Measurements from ENCODE around the gene SLC6A12. TPM values are rescaled to one million over a fixed set of nuclear protein-coding genes. Genes with fewer than 3 reads are reported as not detected.

Gene SLC6A12
- polyA plus RNA-seq, 1 donor (not counting 4 experiments of a cell fraction or from before 2014, with no cell fraction given): not detected

- Histone ChIP-seq H3K79me2 (ENCODE audit: control insufficient read depth, insufficient read depth, low read length) (no peaks in the 10 kb centered on the region), H3K9me3 (ENCODE audit: control insufficient read depth, low read depth, low read length) (no peaks in the 10 kb centered on the region), H3K9me1 (ENCODE audit: control insufficient read depth, extremely low read depth, insufficient read depth, low read length) (no peaks in the 10 kb centered on the region), H4K20me1 (ENCODE audit: control insufficient read depth, extremely low read depth, insufficient read depth, low read length) (no peaks in the 10 kb centered on the region), H3K36me3 (ENCODE audit: control insufficient read depth in 2 of 2, extremely low read depth in 1 of 2, insufficient read depth in 2 of 2, low read length in 2 of 2) (no peaks in the 10 kb centered on the region), H3K4me3 (ENCODE audit: control insufficient read depth in 2 of 3, extremely low read depth in 1 of 3, insufficient read depth in 2 of 3, low read depth in 1 of 3, low read length in 3 of 3) (no peak overlapping the region), H3K27me3 (ENCODE audit: control insufficient read depth, extremely low read depth, insufficient read depth, low read length) (peaks cover 4% of the 10 kb centered on the region), H3K9ac (ENCODE audit: control insufficient read depth, extremely low read depth, insufficient read depth, low read length) (no peak overlapping the region), H3K4me1 (ENCODE audit: control insufficient read depth, extremely low read depth, insufficient read depth, low read length) (no peaks in the 10 kb centered on the region), H3K4me2 (ENCODE audit: control insufficient read depth, extremely low read depth, insufficient read depth, low read depth, low read length) (no peak overlapping the region), H2AFZ (ENCODE audit: control insufficient read depth, low read length) (no peak overlapping the region), H3K27ac (ENCODE audit: control insufficient read depth, insufficient read depth, low read length) (no peak overlapping the region)
- DNase-seq (ENCODE audit: low read depth, low spot score) (no peak), FAIRE-seq (no peak)
- TF ChIP-seq EZH2 (IDR thresholded peaks at IDR 0.05; ENCODE audit: low read length): no peak
- TF ChIP-seq, protein P1, sequence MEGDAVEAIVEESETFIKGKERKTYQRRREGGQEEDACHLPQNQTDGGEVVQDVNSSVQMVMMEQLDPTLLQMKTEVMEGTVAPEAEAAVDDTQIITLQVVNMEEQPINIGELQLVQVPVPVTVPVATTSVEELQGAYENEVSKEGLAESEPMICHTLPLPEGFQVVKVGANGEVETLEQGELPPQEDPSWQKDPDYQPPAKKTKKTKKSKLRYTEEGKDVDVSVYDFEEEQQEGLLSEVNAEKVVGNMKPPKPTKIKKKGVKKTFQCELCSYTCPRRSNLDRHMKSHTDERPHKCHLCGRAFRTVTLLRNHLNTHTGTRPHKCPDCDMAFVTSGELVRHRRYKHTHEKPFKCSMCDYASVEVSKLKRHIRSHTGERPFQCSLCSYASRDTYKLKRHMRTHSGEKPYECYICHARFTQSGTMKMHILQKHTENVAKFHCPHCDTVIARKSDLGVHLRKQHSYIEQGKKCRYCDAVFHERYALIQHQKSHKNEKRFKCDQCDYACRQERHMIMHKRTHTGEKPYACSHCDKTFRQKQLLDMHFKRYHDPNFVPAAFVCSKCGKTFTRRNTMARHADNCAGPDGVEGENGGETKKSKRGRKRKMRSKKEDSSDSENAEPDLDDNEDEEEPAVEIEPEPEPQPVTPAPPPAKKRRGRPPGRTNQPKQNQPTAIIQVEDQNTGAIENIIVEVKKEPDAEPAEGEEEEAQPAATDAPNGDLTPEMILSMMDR (optimal IDR thresholded peaks at IDR 0.05 in 1 of 3, IDR thresholded peaks at IDR 0.05 in 1 of 3, conservative IDR thresholded peaks at IDR 0.05 in 1 of 3; ENCODE audit: extremely low read depth in 1 of 3, insufficient read depth in 2 of 3, low read length in 3 of 3): no peak
- dilution Hi-C loops (cut with MboI; ENCODE audit: extremely low pct_ligation_motif_present, low sequenced_read_pairs): no loop called here
These were observed 32.0 kb downstream of the SLC6A12 start for GRCh38 chr12:181921-182320.

DNA sequence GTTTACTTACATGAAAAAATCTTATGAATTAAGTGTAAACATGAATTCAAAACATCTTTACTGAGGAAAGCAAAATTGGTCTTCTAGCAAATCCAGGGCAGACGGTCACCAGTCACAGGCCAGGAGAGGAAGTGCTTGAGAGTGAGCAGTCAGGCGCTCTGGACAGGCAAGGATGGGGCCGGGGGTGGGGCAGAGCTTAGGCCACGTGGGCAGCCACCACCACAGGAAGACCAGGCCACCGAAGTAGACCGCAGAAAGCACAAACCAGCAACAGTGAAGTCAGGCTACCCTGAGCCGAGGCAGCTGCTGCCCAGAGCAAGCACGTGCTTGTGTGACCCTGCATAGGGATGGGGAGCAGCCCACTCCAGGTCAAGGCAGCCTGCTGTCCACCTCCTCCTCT lies 33.5 kb downstream of the SLC6A12 start:
- Histone ChIP-seq H3K9me1 (ENCODE audit: control insufficient read depth, extremely low read depth, insufficient read depth, low read length) (no peaks in the 10 kb centered on the region), H4K20me1 (ENCODE audit: control insufficient read depth, extremely low read depth, insufficient read depth, low read length) (no peaks in the 10 kb centered on the region), H2AFZ (ENCODE audit: control insufficient read depth, low read length) (no peak overlapping the region), H3K4me3 (ENCODE audit: control insufficient read depth in 2 of 3, extremely low read depth in 1 of 3, insufficient read depth in 2 of 3, low read depth in 1 of 3, low read length in 3 of 3) (no peak overlapping the region), H3K4me1 (ENCODE audit: control insufficient read depth, extremely low read depth, insufficient read depth, low read length) (peaks cover 6% of the 10 kb centered on the region), H3K27me3 (ENCODE audit: control insufficient read depth, extremely low read depth, insufficient read depth, low read length) (peaks cover 4% of the 10 kb centered on the region), H3K79me2 (ENCODE audit: control insufficient read depth, insufficient read depth, low read length) (no peaks in the 10 kb centered on the region), H3K36me3 (ENCODE audit: control insufficient read depth in 2 of 2, extremely low read depth in 1 of 2, insufficient read depth in 2 of 2, low read length in 2 of 2) (no peaks in the 10 kb centered on the region), H3K9me3 (ENCODE audit: control insufficient read depth, low read depth, low read length) (no peaks in the 10 kb centered on the region), H3K27ac (ENCODE audit: control insufficient read depth, insufficient read depth, low read length) (no peak overlapping the region), H3K4me2 (ENCODE audit: control insufficient read depth, extremely low read depth, insufficient read depth, low read depth, low read length) (no peak overlapping the region), H3K9ac (ENCODE audit: control insufficient read depth, extremely low read depth, insufficient read depth, low read length) (no peak overlapping the region)
- TF ChIP-seq EZH2 (IDR thresholded peaks at IDR 0.05; ENCODE audit: low read length): no peak
- TF ChIP-seq, protein P1 (optimal IDR thresholded peaks at IDR 0.05 in 1 of 3, IDR thresholded peaks at IDR 0.05 in 1 of 3, conservative IDR thresholded peaks at IDR 0.05 in 1 of 3; ENCODE audit: extremely low read depth in 1 of 3, insufficient read depth in 2 of 3, low read length in 3 of 3): no peak
- dilution Hi-C loops (cut with MboI; ENCODE audit: extremely low pct_ligation_motif_present, low sequenced_read_pairs): no loop called here
- no peak for DNase-seq (ENCODE audit: low read depth, low spot score)
- FAIRE-seq: no peak
